Neural progenitor cell (in vitro differentiated cells): ENCODE measurements around the gene IFNLR1. TPM values are rescaled to one million over a fixed set of nuclear protein-coding genes. Genes with fewer than 3 reads are reported as not detected.
A peak's percentile ranks its signal among the peaks of the same experiment; 100 is the strongest.

ENCODE experiments used
- DNase-seq: peaks from one replicate; pipeline ENCODE4 v3.0.0-alpha.2; 2016; ENCODE audit warnings: low spot score
- H2AFZ ChIP-seq: fragments of 200-600 bp; sonication (generic); replicated peaks from 2 replicates; pipeline ENCODE4 v1.6.1; 2016; ENCODE audit warnings: antibody characterized with exemption
- H3F3A ChIP-seq: fragments of 200-600 bp; sonication (generic); 2 replicates; pipeline ENCODE4 v1.6.1; 2016; ENCODE audit warnings: antibody characterized with exemption, low read depth
- H3K27ac ChIP-seq: fragments of 200-600 bp; sonication (generic); 2 replicates; pipeline ENCODE4 v1.5.1; 2016; ENCODE audit warnings: mild to moderate bottlenecking
- H3K27me3 ChIP-seq: fragments of 200-600 bp; sonication (generic); 2 replicates; pipeline ENCODE4 v1.6.1; 2016; ENCODE audit warnings: mild to moderate bottlenecking, moderate library complexity
- H3K36me3 ChIP-seq: fragments of 200-600 bp; sonication (generic); 2 replicates; pipeline ENCODE4 v1.5.1; 2016
- H3K4me1 ChIP-seq: fragments of 200-600 bp; sonication (generic); 2 replicates; pipeline ENCODE4 v1.6.1; 2016; ENCODE audit warnings: mixed run types
- H3K4me2 ChIP-seq: fragments of 200-600 bp; sonication (generic); 2 replicates; pipeline ENCODE4 v1.6.1; 2016
- H3K4me3 ChIP-seq: fragments of 200-600 bp; sonication (generic); 2 replicates; pipeline ENCODE4 v1.5.1; 2016
- H3K79me2 ChIP-seq: fragments of 200-600 bp; sonication (generic); 2 replicates; pipeline ENCODE4 v1.6.1; 2016; ENCODE audit warnings: low read depth
- H3K9ac ChIP-seq: fragments of 200-600 bp; sonication (generic); 2 replicates; pipeline ENCODE4 v1.6.1; 2016
- H3K9me3 ChIP-seq: fragments of 200-600 bp; sonication (generic); 2 replicates; pipeline ENCODE4 v1.5.1; 2016; ENCODE audit warnings: low read depth
- H4K20me1 ChIP-seq: fragments of 200-600 bp; sonication (generic); 2 replicates; pipeline ENCODE4 v1.6.1; 2016; ENCODE audit warnings: low read depth
- H3K27ac Mint-ChIP-seq: 3 replicates; pipeline ENCODE4 v1.8.0; 2021; ENCODE audit warnings: mixed read lengths
- H3K27me3 Mint-ChIP-seq: 2 replicates; pipeline ENCODE4 v1.8.0; 2022; ENCODE audit warnings: low read depth, mild to moderate bottlenecking, inconsistent platforms, moderate library complexity, mixed read lengths; ENCODE audit not compliant: insufficient read depth
- H3K36me3 Mint-ChIP-seq: 3 replicates; pipeline ENCODE4 v1.8.0; 2021; ENCODE audit warnings: mixed read lengths
- H3K4me1 Mint-ChIP-seq: 3 replicates; pipeline ENCODE4 v1.8.0; 2021; ENCODE audit warnings: mixed read lengths
- H3K4me3 Mint-ChIP-seq: 3 replicates; pipeline ENCODE4 v1.8.0; 2021; ENCODE audit warnings: mild to moderate bottlenecking, moderate library complexity, mixed read lengths
- H3K9me3 Mint-ChIP-seq: 3 replicates; pipeline ENCODE4 v1.8.0; 2020; ENCODE audit warnings: mixed read lengths
- EZH2 ChIP-seq: fragments of 200-600 bp; sonication (generic); IDR thresholded peaks from 2 replicates; pipeline ENCODE4 v1.6.1; 2017; ENCODE audit warnings: antibody characterized with exemption, mild to moderate bottlenecking, moderate library complexity
- EZH2phosphoT487 ChIP-seq: fragments of 200-600 bp; sonication (generic); IDR thresholded peaks from 2 replicates; pipeline ENCODE4 v1.6.1; 2017; ENCODE audit warnings: antibody characterized with exemption
- total RNA-seq: library from RNA; depleted of rRNA; stranded (reverse); fragments of >200 nt; gene quantifications from 2 replicates; pipeline ENCODE4 v1.2.3, GENCODE V29; 2015; ENCODE audit warnings: low replicate concordance
- TF ChIP-seq, protein P1 (sequence below): fragments of 200-600 bp; sonication (generic); IDR thresholded peaks from 2 replicates; pipeline ENCODE4 v1.5.1; 2017; ENCODE audit warnings: antibody characterized with exemption, mild to moderate bottlenecking

IFNLR1 gene
- total RNA-seq, 1 donor from 2014 or later = 3.3 TPM

GRCh38 chr1:24107462-24108138 lies 79.5 kb downstream of the IFNLR1 start:
- Mint-ChIP-seq H3K9me3 (no peaks in the 10 kb centered on the region), H3K4me3 (no peak overlapping the region), H3K27ac (peak overlapping the region; percentile 86), H3K36me3 (no peaks in the 10 kb centered on the region), H3K27me3 (peaks cover 7% of the 10 kb centered on the region), H3K4me1 (peaks cover 37% of the 10 kb centered on the region)
- no peak overlapping the region for H3K27ac ChIP-seq
- peak overlapping the region; percentile 32 for H3K4me2 ChIP-seq
- H4K20me1 ChIP-seq = no peaks in the 10 kb centered on the region
- H3K79me2 ChIP-seq = no peaks in the 10 kb centered on the region
- H3K4me3 ChIP-seq = no peak overlapping the region
- no peak for TF ChIP-seq EZH2phosphoT487
- TF ChIP-seq, protein P1, sequence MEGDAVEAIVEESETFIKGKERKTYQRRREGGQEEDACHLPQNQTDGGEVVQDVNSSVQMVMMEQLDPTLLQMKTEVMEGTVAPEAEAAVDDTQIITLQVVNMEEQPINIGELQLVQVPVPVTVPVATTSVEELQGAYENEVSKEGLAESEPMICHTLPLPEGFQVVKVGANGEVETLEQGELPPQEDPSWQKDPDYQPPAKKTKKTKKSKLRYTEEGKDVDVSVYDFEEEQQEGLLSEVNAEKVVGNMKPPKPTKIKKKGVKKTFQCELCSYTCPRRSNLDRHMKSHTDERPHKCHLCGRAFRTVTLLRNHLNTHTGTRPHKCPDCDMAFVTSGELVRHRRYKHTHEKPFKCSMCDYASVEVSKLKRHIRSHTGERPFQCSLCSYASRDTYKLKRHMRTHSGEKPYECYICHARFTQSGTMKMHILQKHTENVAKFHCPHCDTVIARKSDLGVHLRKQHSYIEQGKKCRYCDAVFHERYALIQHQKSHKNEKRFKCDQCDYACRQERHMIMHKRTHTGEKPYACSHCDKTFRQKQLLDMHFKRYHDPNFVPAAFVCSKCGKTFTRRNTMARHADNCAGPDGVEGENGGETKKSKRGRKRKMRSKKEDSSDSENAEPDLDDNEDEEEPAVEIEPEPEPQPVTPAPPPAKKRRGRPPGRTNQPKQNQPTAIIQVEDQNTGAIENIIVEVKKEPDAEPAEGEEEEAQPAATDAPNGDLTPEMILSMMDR = no peak
- TF ChIP-seq EZH2 = no peak
- H2AFZ ChIP-seq = peak overlapping the region; percentile 86
- H3F3A ChIP-seq = peaks cover 4% of the 10 kb centered on the region
- no peaks in the 10 kb centered on the region for H3K27me3 ChIP-seq
- H3K4me1 ChIP-seq = peaks cover 22% of the 10 kb centered on the region
- no peaks in the 10 kb centered on the region for H3K36me3 ChIP-seq
- H3K9ac ChIP-seq = no peak overlapping the region
- no peaks in the 10 kb centered on the region for H3K9me3 ChIP-seq
- no peak for DNase-seq

GRCh38 chr1:24105368-24106160 lies 81.5 kb downstream of the IFNLR1 start:
- Mint-ChIP-seq H3K4me1 (peaks cover 26% of the 10 kb centered on the region), H3K36me3 (no peaks in the 10 kb centered on the region), H3K27ac (peak overlapping the region; percentile 87), H3K4me3 (no peak overlapping the region), H3K27me3 (peaks cover 2% of the 10 kb centered on the region), H3K9me3 (no peaks in the 10 kb centered on the region)
- Histone ChIP-seq H3K27me3 (no peaks in the 10 kb centered on the region), H3K4me3 (no peak overlapping the region), H3K9me3 (no peaks in the 10 kb centered on the region), H2AFZ (no peak overlapping the region), H3K36me3 (no peaks in the 10 kb centered on the region), H3K9ac (no peak overlapping the region), H3K4me1 (peaks cover 11% of the 10 kb centered on the region), H3K27ac (no peak overlapping the region), H3K79me2 (no peaks in the 10 kb centered on the region), H3F3A (no peaks in the 10 kb centered on the region), H4K20me1 (no peaks in the 10 kb centered on the region), H3K4me2 (no peak overlapping the region)
- DNase-seq = no peak
- TF ChIP-seq EZH2phosphoT487 (no peak), EZH2 (no peak)
- TF ChIP-seq, protein P1 = no peak

- Histone ChIP-seq H3K27ac (no peak overlapping the region), H3K36me3 (no peaks in the 10 kb centered on the region), H3K4me1 (peaks cover 11% of the 10 kb centered on the region), H3K27me3 (no peaks in the 10 kb centered on the region), H3K9me3 (no peaks in the 10 kb centered on the region), H3K4me3 (no peak overlapping the region), H3F3A (no peaks in the 10 kb centered on the region), H3K9ac (no peak overlapping the region), H3K79me2 (no peaks in the 10 kb centered on the region), H4K20me1 (no peaks in the 10 kb centered on the region), H3K4me2 (no peak overlapping the region), H2AFZ (no peak overlapping the region)
- TF ChIP-seq EZH2 (no peak), EZH2phosphoT487 (no peak)
- TF ChIP-seq, protein P1 = no peak
- H3K36me3 Mint-ChIP-seq = no peaks in the 10 kb centered on the region
- no peak overlapping the region for H3K4me3 Mint-ChIP-seq
- H3K4me1 Mint-ChIP-seq = peaks cover 22% of the 10 kb centered on the region
- DNase-seq = no peak
- no peak overlapping the region for H3K27ac Mint-ChIP-seq
- no peaks in the 10 kb centered on the region for H3K27me3 Mint-ChIP-seq
- H3K9me3 Mint-ChIP-seq = no peaks in the 10 kb centered on the region
These were observed 82.2 kb downstream of the IFNLR1 start for GRCh38 chr1:24104854-24105253.

Other genes starting within 250 kb of the IFNLR1 start
- 258 and 365 TPM in 2 replicates for gene PNRC2, start 227.5 kb downstream of the IFNLR1 start, total RNA-seq
- gene SRSF10, start 207.0 kb downstream of the IFNLR1 start, total RNA-seq = 161 and 219 TPM in 2 replicates
- 0.06 TPM in 1 of 2 replicates, not detected in the other for gene MYOM3, start 75.2 kb downstream of the IFNLR1 start, total RNA-seq
- gene IL22RA1, start 44.1 kb downstream of the IFNLR1 start, total RNA-seq = 0.03 TPM in 1 of 2 replicates, not detected in the other
- 1.1 and 1.5 TPM in 2 replicates for gene GRHL3, start 132.1 kb upstream of the IFNLR1 start, total RNA-seq
- gene STPG1, start 226.5 kb upstream of the IFNLR1 start, total RNA-seq = 12.7 and 15.9 TPM in 2 replicates
- 6.9 and 12.1 TPM in 2 replicates for gene NIPAL3, start 228.5 kb upstream of the IFNLR1 start, total RNA-seq